Amniotic epithelial cell (primary cell): ENCODE measurements around the gene DHX8.
A peak's percentile ranks its signal among the peaks of the same experiment; 100 is the strongest.
"Not testable (repeated sequence)": the region's sequence is repeated elsewhere in the genome, so short reads cannot be mapped to it uniquely, and the experiment has no call there.

Experiments used
- DNase-seq: peaks from one replicate; pipeline ENCODE4 v3.0.0-alpha.2; 2010; ENCODE audit warnings: low read depth

The DHX8 gene

DNA sequence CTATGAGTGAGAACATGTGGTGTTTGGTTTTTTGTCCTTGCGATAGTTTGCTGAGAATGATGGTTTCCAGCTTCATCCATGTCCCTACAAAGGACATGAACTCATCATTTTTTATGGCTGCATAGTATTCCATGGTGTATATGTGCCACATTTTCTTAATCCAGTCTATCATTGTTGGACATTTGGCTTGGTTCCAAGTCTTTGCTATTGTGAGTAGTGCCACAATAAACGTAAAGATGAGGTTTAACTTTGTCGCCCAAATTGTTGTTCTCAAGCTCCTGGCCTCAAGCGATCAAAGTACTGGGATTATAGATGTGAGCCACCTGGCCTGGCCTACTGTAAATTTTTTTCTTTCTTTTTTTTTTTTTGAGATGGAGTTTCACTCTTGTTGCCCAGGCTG, 21.2 kb upstream of the DHX8 start:
- DNase-seq: not testable (repeated sequence)

DNA sequence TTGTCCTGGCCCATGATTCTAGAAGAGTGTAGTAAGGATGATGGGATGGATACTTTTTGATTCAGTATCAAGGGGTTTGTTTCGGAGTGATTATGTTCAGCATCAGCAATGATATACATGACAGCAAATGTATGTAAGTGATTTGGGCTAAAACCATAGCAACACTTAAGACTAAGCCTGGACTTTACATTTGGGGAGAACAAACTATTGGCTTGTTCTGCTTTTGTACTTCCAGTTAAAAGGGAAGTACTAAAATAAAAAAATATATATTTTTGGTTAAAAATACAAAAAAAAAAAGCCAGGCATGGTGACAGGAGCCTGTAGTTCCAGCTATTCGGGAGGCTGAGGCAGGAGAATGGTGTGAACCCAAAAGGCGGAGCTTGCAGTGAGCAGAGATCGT, 20.5 kb upstream of the DHX8 start:
- no peak for DNase-seq

DNA sequence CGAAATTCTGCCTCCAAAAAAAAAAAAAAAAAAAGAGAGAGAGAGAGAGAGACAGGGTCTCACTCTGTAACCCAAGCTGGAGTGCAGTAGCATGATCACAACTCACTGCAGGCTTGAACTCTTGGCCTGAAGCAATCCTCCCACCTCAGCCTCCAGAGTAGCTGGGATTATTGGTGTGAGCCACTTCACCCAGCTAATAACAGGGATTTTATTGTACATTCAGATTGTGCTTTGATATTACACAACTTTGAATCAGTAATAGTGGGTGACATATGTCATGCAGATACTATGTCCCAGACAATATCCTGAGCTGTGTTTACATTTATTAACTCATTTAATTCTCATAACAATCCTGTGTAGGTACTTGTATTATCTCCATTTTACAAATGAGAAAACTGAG, 19.7 kb upstream of the DHX8 start:
- DNase-seq: no peak

DNA sequence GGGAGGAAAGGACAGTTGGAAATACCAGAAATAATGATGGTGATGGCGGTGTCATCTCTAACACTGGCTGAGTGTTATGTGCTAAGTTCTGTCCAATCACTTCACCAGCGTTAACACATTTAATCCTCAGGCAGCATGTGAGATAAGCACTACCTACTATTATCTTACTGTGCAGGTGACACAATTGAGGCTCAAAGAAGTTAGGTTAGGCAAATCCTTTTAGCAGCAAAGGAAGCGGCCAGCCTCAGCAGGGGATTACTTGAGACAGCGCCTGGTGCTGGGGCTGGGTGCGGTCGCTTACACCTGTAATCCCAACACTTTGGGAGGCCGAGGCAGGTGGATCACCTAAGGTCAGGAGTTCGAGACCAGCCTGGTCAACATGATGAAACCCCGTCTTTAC, 18.7 kb upstream of the DHX8 start:
- DNase-seq: no peak

DNA sequence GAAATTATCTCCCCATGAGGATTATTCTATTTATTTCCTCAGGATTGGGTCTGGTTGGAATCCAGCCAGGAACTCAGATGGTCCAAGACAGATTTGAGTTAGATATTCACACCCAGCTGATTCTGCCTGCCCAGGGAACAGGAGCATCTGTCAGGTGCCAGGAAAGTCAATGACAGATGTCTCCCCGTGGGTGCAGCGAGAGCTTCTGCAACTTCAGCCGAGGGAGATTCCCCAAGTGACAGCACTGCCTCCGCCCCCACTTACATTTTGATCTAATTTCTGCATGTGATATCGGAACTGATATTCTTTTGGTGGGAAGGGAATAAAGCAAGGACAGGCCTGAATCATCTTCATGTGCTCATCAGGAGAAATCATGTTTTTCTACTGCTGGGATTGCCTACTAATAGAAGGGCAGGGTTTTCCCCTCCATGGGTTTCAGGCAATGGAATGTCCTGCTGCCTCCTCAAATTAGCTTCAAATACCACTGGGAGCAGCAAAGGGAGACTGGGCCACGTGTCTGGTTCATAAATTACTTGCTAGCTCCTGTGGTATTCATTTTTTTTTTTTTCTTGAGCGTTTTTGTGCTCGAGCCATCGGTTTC, 15.7 kb upstream of the DHX8 start:
- peak; percentile 72 for DNase-seq

DNA sequence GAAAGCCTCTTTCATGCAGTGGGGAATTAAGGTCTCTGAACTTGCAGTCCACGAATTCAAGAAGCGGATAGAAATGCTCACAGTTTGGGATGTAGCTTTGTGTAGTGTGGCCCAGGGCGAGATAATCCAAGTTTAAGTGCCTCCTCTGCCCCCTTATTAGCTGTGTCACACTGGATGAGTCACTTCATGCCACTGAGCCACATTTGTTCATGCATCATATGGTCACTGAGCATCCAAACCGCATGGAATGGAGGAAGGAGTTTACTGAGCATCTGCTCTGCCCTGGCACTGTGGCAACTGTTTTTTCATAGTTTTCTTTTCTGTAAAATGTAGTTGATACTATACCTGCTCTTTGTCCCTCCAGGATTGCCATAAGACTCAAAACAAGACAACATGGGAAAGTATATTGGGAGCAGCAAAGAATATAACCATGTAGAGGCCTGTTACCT, 15.1 kb upstream of the DHX8 start:
- peak; percentile 49 for DNase-seq

DNA sequence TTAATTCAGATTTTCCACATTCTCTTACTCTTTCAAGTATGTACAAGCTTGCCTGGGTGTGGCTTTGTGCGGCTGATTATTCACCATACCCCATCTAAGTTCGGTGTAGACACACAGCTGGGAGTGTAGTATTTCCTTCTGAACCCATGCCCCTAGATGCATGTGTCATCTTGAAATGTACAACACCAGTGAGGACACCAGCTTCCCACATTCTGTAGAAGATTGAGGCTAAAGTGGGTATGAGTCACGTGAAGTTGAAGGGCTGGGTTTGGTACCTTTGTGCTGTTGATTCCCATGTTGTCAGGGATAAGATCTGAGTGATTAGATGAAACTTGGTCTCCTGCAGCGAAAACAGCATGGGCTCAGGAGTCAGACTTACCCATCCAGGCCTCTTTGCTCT, 14.6 kb upstream of the DHX8 start:
- peak; percentile 89 for DNase-seq

DNA sequence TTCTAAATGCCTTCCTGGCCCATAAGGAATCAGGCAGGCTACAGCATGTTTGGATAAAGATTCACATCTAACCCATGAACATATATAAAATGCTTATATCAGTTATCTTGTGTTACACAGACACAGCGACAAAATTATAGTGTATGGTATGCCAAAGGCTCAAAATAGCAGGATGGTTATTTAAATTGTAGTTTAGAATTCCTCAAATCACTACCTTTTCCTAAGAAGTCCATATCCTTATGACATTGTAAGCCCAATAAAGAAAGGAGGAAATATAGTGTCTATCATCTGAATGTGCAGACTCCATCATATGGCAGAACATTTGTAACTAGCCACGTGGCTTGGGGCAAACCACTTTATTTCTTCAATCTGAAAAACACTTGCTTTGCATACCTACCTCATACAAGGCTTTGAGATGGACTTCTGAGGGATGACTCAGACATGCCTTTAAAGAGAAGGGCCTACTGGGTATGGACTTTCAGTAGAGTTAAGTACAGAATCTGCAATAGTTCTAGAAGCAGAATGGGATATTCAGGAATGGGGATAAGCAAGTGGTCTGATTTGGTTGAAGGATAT, 12.1 kb upstream of the DHX8 start:
- DNase-seq: peak; percentile 34

DNA sequence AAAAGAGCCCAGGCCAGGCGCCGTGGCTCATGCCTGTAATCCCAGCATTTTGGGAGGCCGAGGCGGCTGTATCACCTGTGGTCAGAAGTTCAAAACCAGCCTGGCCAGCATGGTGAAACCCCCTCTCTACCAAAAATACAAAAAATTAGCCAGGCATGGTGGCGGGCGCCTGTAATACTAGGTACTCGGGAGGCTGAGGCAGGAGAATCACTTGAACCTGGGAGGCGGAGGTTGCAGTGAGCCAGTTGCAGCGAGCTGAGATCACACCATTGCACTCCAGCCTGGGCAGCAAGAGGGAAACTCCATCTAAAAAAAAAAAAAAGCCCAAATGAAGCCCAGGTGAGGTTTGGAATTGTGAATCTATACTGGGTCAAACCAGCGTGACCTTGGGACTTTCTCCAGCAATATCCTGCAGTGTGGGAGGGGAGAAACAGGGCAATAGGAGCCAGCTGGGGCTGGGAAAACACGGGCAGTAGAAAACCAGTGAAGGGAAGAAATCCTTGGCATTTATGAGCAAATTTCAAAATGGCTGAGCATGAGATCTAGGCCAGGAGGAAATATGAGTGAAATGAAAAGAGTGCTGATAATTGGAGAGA, 8.2 kb upstream of the DHX8 start:
- DNase-seq: no peak

DNA sequence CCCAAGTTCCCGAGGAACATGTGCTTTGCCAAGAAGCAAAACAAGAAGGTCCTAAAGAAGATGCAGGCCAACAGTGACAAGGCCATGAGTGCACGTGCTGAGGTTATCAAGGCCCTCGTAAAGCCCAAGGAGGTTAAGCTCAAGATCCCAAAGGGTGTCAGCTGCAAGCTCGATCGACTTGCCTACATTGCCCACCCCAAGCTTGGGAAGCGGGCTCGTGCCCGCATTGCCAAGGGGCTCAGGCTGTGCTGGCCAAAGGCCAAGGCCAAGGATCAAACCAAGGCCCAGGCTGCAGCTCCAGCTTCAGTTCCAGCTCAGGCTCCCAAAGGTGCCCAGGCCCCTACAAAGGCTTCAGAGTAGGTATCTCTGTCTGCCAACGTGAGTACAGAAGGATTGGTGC, 7.5 kb upstream of the DHX8 start:
- not testable (repeated sequence) for DNase-seq

DNA sequence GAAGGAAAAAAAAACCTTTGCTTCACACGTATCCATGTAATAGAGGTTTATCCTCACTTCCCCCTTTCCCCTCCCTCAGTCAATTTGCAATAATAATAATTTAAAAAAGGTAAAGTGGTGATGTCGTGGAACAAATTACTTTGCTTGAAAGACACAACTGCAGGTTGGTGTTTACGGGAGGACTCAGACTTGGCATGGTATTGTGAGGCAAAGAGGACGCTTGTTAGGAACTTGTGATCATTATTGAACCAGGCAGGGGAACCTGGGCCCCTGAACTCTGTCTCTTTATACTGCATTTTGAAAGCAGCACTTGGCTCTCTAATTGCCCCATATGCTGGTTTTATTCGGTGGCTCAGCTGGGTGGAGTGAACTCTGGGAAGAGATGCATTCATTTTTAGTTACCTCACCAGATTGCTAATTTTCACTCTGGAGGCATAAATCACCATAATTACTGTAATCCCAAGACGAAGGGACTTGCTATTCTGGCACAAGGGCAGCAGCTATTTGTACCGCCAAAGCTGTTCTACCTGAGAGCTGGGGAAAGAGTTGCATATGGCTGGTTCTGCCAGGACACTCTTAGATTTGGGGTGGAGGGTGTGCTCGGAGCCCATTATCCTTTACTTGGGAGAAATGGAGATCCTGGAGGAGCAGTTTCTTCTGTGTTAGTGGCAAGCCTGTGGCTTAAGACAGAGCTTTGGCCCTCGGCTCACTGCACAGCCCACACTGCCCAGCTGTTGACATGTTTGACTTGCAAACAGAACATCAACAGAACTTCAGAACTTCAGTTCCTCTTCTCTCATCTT, 5.7 kb upstream of the DHX8 start:
- DNase-seq: no peak

DNA sequence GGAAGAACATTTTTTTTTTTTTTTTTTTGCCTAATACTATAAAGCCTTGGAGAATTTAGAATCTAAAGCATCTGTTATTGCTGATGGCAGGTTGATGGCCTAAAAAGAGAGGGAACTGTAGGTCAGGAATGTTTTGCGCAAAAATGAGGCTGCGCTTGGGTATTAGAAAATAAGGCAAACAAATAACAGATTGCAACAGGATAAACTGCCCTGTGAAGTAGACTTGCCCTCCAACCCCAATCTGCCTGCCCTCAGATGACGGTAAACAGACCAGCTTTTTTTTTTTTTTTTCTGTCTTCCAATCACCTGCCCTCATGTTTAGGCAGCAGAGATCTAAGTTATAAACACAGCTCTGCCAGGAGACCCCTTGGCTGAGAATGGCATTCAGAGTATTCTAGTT, 3.8 kb upstream of the DHX8 start:
- peak; percentile 32 for DNase-seq

DNA sequence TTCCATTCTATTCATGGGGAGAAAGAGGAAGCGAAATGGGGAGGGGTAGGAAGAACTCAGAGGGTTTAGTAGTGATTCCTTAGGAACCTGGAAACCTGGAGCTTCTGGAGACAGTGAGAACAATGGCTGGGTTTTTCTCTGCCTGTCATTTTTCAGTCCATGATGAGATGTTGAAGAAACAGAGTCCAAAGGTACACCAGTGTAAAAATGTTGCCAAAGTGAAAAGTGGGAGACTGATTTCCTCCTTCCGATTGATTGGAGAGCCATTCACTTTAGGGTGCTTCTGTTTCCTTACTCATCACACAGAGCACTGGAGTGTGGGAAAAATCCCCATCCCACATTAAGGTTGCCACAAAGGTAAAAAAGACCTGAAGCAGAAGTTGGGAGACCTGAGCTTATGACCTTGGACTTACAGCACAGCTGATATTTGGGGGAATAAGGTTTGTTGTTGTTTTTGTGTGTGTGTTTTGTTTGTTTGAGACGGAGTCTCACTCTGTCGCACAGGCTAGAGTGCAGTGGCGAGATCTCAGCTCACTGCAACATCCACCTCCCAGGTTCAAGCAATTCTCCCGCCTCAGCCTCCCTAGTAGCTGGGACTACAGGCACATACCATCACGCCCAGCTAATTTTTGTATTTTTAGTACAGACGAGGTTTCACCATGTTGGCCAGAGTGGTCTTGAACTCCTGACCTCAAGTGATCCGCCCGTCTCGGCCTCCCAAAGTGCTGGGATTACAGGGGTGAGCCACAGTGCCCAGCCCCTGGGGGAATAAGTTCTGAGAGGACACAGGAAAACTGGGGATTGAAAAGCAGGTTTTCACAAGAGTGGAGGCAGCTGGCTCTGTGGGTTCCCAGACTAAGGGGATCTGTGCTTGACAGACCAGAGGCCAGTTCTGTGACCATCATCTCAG, 1.4 kb upstream of the DHX8 start:
- DNase-seq: no peak

DNA sequence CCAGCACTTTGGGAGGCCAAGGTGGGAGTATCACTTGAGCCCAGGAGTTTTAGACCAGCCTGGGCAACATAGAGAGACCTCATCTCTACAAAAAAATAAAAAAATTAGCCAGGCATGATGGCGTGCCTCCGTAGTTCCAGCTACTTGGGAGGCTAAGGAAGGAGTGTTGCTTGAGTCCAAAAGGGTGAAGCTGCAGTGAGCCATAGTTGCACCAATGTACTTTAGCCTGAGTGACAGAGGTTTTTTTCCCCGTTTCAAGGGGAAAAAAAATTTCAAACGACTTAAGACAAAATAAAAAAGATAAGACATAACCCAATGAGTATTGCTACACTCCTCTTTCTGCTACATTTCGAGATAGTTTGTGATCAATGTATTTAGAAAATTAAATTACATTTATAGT, 6.8 kb downstream of the DHX8 start:
- no peak for DNase-seq

DNA sequence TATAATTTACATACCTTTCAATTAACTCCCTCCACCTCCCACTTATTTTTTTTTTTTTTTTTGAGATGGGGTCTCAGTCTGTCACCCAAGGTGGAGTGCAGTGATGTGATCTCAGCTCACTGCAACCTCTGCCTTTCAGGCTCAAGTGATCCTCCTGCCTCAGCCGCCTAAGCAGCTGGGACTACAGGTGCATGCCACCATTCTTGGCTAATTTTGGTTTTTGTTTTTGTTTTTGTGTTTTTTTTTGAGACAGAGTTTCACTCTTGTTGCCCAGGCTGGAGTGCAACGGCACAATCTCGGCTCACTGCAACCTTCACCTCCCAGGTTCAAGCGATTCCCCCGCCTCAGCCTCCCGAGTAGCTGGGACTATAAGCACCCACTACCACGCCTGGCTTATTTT, 25.7 kb downstream of the DHX8 start:
- DNase-seq: not testable (repeated sequence)

DNA sequence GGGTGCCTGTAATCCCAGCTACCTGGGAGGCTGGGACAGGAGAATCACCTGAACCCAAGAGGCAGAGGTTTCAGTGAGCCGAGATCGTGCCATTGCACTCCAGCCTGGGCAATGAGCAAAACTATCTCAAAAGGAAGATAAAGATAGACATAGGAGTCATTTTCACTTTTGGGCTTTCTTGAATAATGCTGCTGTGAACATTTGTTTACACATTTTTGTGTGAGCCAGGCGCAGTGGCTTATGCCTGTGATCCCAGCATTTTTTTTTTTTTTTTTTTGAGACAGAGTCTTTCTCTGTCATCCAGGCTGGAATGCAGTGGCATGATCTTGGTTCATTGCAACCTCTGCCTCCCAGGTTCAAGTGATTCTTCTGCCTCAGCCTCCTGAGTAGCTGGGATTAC, 27.4 kb downstream of the DHX8 start:
- DNase-seq: not testable (repeated sequence)

DNA sequence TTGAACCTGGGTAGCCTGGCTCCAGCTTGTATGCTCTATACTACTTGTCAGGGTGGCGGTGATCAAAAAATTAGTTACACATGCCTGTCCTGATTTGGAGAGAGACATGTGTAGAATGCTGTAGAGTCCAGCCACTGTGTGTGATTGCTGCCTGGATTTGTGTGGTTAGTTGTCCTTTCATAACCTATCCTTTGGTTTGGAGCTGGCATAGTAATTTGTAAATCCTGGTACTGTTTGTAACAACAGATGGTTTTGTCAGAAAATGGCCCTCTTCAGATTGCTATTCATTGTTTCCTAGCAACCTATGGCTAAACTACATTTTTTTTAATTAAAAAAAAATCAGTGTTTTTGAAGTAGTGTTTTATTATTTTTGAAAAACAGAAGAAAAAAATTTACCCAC, 31.9 kb downstream of the DHX8 start:
- peak; percentile 17 for DNase-seq

DNA sequence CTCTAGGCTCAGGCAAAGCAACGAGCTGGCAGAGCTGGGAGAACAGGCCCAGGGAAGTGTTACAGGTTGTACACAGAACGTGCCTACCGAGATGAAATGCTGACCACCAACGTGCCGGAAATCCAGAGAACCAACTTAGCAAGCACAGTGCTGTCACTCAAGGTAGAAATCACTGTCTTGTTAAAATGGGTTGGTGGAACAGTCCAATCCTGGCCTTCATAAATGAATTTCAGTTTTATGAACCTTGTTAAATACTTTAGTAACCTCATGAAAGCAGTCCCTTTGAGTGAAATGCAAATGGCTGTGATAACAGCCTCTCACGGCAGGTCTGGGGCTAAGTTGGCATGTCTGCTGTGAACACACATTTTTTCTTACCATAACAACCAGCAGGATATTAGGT, 33.4 kb downstream of the DHX8 start:
- no peak for DNase-seq

DNA sequence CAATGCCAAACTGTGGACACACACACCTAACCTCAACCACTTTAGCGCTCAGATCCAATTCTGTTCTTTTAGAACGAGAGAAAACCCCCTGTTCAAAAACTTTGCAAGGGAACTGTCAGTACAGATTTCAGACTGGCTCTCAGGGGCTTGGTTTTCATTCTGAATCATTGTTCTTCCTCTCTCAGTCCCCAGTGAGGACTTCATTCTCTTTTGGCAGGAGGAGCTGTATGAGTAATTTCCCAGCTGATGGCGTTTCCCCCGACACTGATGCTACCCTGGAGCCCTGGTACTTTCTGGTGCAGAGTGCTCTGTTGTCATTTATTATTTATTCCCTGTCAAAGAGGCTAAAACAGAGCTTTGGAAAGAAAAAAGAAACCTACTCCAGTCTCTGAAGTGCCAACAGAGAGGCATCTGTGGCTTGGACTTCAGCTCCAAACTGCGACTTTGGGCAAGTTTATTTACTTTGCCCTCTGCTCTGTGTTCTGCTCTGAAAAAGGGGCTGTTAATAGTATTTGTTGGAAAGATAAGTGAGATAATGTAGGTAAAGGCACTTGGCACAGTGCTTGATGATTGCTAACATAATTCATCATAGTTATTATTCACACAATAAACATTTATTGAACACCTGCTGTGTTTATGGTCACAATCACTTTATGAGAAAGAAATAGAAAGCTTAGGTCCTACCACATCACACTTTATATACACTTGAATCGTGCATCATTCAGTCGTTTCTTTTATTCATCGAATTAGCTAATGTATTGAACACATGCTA, 34.0 kb downstream of the DHX8 start:
- peak; percentile 35 for DNase-seq

DNA sequence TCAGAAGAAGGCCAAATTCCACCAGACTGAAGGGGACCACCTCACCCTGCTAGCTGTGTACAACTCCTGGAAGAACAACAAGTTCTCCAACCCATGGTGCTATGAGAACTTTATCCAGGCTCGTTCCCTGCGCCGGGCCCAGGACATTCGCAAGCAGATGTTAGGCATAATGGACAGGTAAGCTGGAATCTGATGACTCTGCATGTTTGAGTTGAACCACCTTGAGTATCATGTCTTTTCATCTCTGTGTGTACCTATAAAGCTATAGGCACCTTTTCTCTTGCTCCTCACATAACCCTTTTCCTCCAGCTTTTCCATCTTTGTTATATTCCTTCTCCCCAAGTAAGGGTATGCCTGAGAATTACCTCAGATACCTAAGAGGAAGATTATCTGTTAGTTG, 37.6 kb downstream of the DHX8 start:
- DNase-seq: no peak

DNA sequence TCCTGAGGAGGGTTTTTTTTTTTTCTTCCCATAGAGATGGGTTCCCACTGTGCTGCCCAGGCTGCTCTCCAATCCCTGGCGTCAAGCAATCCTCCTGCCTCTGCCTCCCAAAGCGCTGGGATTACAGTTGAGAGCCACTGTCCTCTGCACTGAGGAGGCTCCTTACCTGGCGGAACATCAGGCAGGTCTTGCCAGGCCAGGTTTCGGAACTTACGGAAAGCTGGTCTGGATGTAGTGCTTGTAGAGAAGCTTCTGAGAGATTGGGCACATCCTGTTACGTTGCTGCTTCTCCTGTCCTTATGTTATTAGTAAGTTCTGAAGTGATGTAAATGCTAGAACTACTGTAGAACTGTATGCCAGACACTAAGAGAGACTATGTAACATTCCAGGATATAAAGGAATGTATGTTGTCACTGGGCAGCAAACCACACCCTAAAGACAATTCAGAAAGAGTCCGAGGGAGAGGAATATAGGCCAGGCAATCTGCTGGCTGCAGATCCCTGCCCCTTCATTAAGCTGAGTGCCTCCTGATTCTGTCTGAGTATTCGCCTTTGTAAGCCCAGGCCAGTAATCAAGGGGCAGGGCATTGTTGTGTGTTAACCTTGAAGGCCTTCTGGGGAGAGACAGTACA, 41.3 kb downstream of the DHX8 start:
- no peak for DNase-seq
